Measurements from ENCODE around the gene FRMD8. TPM values are rescaled to one million over a fixed set of nuclear protein-coding genes. Genes with fewer than 3 reads are reported as not detected.

Gene FRMD8
- total and polyA plus RNA-seq, 2 of the 8 experiments (the other 6 are each of a cell fraction or from before 2014, with no cell fraction given), result 15.0 to 19.2 TPM

DNA sequence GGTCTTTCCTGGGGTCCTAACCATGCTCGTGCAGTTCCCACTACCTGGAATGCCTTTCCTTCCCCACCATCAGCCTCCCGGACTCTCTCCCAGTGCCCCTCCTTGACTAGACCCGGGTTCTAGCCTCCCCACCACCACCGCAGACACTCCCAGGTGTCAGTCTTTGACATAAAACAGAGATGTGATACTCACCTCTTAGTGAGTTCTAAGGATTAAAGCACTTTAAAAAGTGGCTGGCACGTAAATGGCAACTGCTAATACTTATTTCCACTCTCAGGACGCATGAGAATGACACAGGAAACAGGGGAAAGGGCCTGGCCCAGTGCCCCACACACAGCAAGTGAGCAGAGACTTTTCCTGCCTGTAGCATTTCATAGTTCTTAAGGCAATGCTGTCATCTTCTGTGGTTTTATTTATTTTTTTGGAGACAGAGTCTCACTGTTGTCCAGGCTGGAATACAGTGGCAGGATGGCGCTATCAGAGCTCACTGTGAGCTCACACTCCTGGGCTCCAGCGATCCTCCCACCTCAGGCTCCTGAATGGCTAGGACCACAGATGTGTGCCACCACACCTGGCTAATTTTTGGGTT lies 2.0 kb upstream of the FRMD8 start:
- no peak overlapping the region for H3K18ac ChIP-seq (ENCODE audit: extremely low read depth, low read length)
- FAIRE-seq (no peak), DNase-seq (ENCODE audit: low read depth in 1 of 2, low spot score in 2 of 2) (no peak)
- H3K23ac ChIP-seq (ENCODE audit: insufficient read length), result no peak overlapping the region
- H4K5ac ChIP-seq (ENCODE audit: insufficient read length, low read depth, low read length), result no peak overlapping the region
- no peaks in the 10 kb centered on the region for H3K79me2 ChIP-seq (ENCODE audit: control insufficient read depth in 1 of 2, insufficient read depth in 2 of 2, low read length in 2 of 2)
- H3K4me1 ChIP-seq (replicated peaks in 1 of 4; ENCODE audit: control insufficient read depth in 3 of 4, insufficient read depth in 4 of 4, low read length in 3 of 4), result peaks cover 0 to 12% (median 11%) of the 10 kb centered on the region in 4 experiments; a peak in 5 of 7 replicates
- 0 out of 2 replicates have a peak overlapping the region, but pooled peaks have one; percentile 61 for H2BK15ac ChIP-seq (ENCODE audit: low read length)
- H2BK120ac ChIP-seq (replicated peaks; ENCODE audit: low read depth, low read length), result no peak overlapping the region
- H2AFZ ChIP-seq (ENCODE audit: low read length), result no peak overlapping the region
- no peaks in the 10 kb centered on the region for H3K9me3 ChIP-seq (ENCODE audit: insufficient read depth in 2 of 2, low read depth in 1 of 2, low read length in 1 of 2)
- H2BK5ac ChIP-seq (ENCODE audit: low read depth, low read length), result no peak overlapping the region
- no peak overlapping the region for H2BK12ac ChIP-seq (ENCODE audit: low read depth, low read length)
- no peaks in the 10 kb centered on the region for H3K36me3 ChIP-seq (ENCODE audit: control insufficient read depth in 2 of 4, insufficient read depth in 4 of 4, low read length in 3 of 4)
- peaks cover 5% of the 10 kb centered on the region; the same call in 1 of the 2 replicates for H3K23me2 ChIP-seq (ENCODE audit: low read depth, low read length)
- H2BK20ac ChIP-seq (ENCODE audit: low read length), result no peak overlapping the region
- no peak overlapping the region for H3K56ac ChIP-seq (replicated peaks; ENCODE audit: insufficient read length, low read depth, low read length)
- H3K4me2 ChIP-seq (ENCODE audit: insufficient read depth in 1 of 2, low read depth in 2 of 2, low read length in 2 of 2), result no peak overlapping the region
- ChIA-PET CTCF (ENCODE audit: partially characterized antibody) (interaction anchor here (0.8 to 2.0 kb wide), 6 partner anchors 9 to 95 kb away, joined by 3 to 7 read pairs (median 5); no protein-coding TSS in a partner anchor), POLR2A (ENCODE audit: partially characterized antibody) (interaction anchor here (1.1 to 17.0 kb wide), 4 partner anchors 14 to 118 kb away, joined by 3 to 202 read pairs (median 8); partner anchors contain the start of genes MALAT1 and NEAT1)
- WGBS, 2 experiments (ENCODE audit: extremely low coverage in 1 of 2, insufficient coverage in 1 of 2, insufficient read length in 1 of 2, insufficient replicate concordance in 2 of 2, low coverage in 1 of 2, low lambda C conversion rate in 2 of 2, missing lambda C conversion rate in 1 of 2), result 85% methylated on average over 8 of the region's 8 CpGs; no CpG with 5 or more reads in 1 of the 2 experiments
- no peak overlapping the region for H3K4me3 ChIP-seq (ENCODE audit: extremely low read depth in 1 of 4, insufficient read depth in 2 of 4, low read depth in 3 of 4, low read length in 4 of 4)
- H3K27ac ChIP-seq (ENCODE audit: low read depth, low read length), result no peak overlapping the region
- no peak overlapping the region for H4K8ac ChIP-seq (ENCODE audit: extremely low read depth, insufficient read depth, low read length)
- no peak overlapping the region for H3K9ac ChIP-seq (replicated peaks in 1 of 4; ENCODE audit: extremely low read depth in 1 of 4, low read depth in 3 of 4, low read length in 3 of 4)
- H3K79me1 ChIP-seq (ENCODE audit: low read depth, low read length), result no peaks in the 10 kb centered on the region
- no peaks in the 10 kb centered on the region for H4K20me1 ChIP-seq (replicated peaks in 1 of 2; ENCODE audit: control insufficient read depth in 1 of 2, insufficient read depth in 2 of 2, low read length in 2 of 2)
- H4K91ac ChIP-seq (replicated peaks; ENCODE audit: insufficient read length, low read length), result no peak overlapping the region
- no peak overlapping the region for H3K14ac ChIP-seq (ENCODE audit: insufficient read length)
- H2AK5ac ChIP-seq (ENCODE audit: low read depth, low read length), result peak overlapping the region; percentile 82; the same call in 1 of the 2 replicates
- 0 out of 7 replicates have a peak, but pooled peaks cover 0 to 2% (median 0%) of the 10 kb centered on the region in 4 experiments for H3K27me3 ChIP-seq (replicated peaks in 1 of 4; ENCODE audit: control insufficient read depth in 3 of 4, extremely low read depth in 1 of 4, insufficient read depth in 3 of 4, low read length in 3 of 4)
- H3K4ac ChIP-seq (replicated peaks; ENCODE audit: insufficient read length, low read depth, low read length), result no peak overlapping the region
- TF ChIP-seq TAF1 (IDR thresholded peaks at IDR 0.05; ENCODE audit: low read depth, low read length) (no peak), NANOG (IDR thresholded peaks at IDR 0.05; ENCODE audit: insufficient read depth, low read depth, low read length, poor library complexity, severe bottlenecking) (no peak), E2F6 (IDR thresholded peaks at IDR 0.05) (no peak), RAD21 (IDR thresholded peaks at IDR 0.05 in 1 of 2, conservative IDR thresholded peaks at IDR 0.05 in 1 of 2; ENCODE audit: low read depth in 2 of 2, low read length in 2 of 2) (no peak)

Data from H1 (cell line).